GM12891 (cell line): ENCODE data around the gene CA7.

ENCODE experiments used
- POLR2A ChIP-seq: IDR thresholded peaks from 2 replicates; pipeline ENCODE4 v1.6.1; 2011; ENCODE audit warnings: low read depth, low read length, control low read depth
- POLR2AphosphoS5 ChIP-seq: IDR thresholded peaks from 2 replicates; pipeline ENCODE4 v1.6.1; 2011; ENCODE audit warnings: low read depth, low read length, control low read depth
- SPI1 ChIP-seq: IDR thresholded peaks from 2 replicates; pipeline ENCODE4 v1.6.1; 2011; ENCODE audit warnings: low read depth, low read length, control low read depth
- TAF1 ChIP-seq: IDR thresholded peaks from 2 replicates; pipeline ENCODE4 v1.6.1; 2011; ENCODE audit warnings: low read depth, low read length, control low read depth

GRCh38 chr16:66881560-66881959, 37.3 kb downstream of the CA7 start:
- no peak for TF ChIP-seq SPI1
- TF ChIP-seq POLR2A = no peak
- TF ChIP-seq TAF1 = no peak
- TF ChIP-seq POLR2AphosphoS5 = no peak
